HG02884 (cell line): ENCODE data around the gene CUL3.
"Not testable (repeated sequence)": the region's sequence is repeated elsewhere in the genome, so short reads cannot be mapped to it uniquely, and the experiment has no call there.

Source experiments
- ATAC-seq: cut with Tn5 transposase; IDR thresholded peaks from one replicate; pipeline ENCODE4 v1.9.1; 2021; ENCODE audit warnings: mild to moderate bottlenecking, moderate library complexity; ENCODE audit not compliant: unreplicated experiment

Gene CUL3

DNA sequence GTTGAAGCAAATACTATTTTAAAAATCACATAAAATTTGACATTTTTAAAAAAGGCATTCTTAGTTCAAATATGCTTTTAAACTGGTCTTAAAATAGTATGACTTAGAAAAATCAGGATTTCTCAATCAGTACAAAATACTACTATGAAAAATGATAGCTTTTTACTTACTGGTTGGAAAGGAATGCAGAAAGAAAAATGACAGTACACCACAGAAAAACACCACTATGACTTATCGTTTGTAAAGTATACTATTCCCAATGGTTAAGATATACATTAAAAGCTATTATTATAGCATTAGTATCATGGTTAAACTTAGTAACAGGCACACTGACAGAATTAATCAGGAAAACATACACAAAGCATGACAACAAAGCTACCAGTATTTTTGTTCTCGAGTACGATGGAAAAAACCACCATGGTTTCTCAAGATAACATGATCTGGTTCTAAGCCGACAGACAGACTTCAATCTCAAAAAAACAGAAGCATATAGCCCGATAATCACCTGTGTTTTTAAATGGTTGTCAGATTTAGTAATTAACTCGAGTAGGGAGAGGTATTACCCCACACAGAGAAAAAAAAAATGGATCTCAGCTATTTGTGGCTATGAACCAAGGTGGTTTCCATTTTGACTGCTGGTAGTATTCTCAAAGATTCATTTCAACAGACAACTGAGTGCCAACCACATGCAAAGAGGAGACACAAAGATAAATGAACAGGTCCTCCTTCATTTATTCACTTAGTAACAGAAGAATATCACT is 39.1 kb downstream of the CUL3 start:
- ATAC-seq: peak; percentile 61

GRCh38 chr2:224543939-224544338 is 41.2 kb downstream of the CUL3 start:
- no peak for ATAC-seq

GRCh38 chr2:224538561-224539138 is 46.5 kb downstream of the CUL3 start:
- ATAC-seq: no peak

GRCh38 chr2:224532931-224533330 is 52.2 kb downstream of the CUL3 start:
- no peak for ATAC-seq

DNA sequence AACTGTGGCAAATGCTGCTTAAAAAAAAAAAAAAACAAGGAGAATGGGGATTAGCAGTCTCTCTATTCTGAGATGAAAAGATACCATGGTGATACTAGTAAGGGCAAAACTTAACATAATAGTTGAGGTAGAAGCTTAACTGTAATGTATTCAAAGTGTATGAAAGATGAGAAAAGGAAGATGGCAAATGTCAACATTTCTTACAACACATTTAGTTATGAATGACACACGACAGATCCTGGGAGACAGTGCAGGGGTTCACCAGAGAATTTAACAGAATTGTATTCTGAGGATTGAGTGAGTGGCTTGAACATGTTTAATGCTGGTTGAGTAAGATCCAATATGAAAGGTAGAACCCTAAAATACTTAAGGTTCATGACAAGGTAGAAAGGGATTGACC is 52.7 kb downstream of the CUL3 start:
- ATAC-seq: no peak

GRCh38 chr2:224528171-224528570 is 57.0 kb downstream of the CUL3 start:
- no peak for ATAC-seq

- no peak for ATAC-seq
Measured at GRCh38 chr2:224525774-224526173, 59.4 kb downstream of the CUL3 start.

DNA sequence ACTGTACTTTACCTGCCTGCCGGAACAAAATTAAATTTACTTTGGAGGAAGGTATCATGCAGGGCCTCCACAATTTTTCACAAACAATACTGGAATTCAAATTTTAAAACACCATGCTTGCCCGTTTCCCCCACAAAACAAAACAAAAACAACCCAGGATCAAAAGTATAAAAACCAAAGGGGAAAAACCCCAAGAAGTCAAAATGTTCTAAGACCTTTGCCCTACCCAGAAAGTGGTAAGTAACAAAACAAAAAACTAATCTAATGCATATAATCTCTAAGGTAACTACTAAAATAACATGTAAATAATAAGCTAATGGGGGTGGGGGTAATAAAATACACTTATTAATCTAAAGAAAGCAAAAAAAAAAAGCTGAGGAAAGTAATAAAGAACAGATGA is 60.5 kb downstream of the CUL3 start:
- ATAC-seq: no peak

DNA sequence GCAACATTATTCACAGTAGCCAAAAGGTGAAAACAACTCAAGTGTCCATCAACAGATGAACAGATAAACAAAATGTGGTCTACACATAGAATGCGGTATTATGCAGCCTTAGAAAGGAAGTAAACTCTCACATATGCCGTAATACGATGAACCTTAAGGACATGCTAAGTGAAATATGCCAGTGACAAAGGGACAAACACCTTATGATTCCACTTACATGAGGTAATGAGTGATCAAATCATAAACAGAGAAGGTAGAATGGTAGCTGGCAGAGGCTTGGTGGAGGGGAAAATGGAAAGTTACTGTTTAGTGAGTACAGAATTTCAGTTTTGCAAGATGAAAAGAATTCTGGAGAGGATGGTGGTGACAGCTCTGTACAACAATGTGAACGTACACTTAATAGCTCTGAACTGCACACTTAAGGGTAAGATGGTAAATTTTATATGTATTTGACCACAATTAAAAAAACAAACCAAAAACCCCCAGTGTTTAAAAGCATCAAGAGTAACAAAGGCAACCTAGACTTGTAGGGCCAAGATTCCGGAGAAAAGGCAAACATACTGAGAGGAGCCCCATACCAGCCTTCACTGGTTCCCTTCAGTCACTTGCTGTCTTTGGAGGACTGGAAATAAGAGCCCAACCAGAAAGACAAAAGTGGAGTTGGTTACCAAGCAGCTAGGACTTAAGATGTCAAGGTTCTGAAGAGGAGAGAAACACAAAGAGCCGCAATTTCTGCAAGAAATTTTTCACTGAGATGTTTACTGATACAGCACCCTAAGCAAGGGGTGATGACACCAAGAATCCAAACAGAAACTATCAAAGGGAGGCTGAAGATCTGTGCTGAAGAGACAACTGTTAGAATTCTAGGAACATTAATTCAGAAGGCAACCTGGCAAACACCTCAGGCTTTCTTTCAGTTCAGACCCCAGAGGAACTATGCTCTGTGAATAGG is 61.3 kb downstream of the CUL3 start:
- ATAC-seq: no peak

- not testable (repeated sequence) for ATAC-seq
Measured at GRCh38 chr2:224522483-224522882, 62.7 kb downstream of the CUL3 start.

DNA sequence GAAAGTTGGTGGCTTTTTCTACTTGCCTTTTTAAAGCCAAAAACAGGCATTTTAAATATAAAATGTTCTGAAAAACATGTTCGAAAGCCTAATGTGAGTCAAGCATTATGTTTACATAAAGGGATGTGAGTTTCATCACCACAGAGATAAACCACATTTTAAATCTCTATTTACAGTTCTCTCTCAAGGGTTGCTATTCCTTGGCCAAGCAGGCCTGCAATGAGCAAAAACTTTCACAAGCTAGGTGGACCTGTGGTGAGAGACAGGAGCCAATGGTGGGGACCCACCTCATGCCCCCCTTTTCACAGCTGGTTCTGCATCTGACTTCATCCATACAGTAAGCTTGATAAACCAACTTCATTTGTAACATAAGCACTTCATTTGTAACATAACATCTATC is 65.1 kb downstream of the CUL3 start:
- ATAC-seq: peak; percentile 72

DNA sequence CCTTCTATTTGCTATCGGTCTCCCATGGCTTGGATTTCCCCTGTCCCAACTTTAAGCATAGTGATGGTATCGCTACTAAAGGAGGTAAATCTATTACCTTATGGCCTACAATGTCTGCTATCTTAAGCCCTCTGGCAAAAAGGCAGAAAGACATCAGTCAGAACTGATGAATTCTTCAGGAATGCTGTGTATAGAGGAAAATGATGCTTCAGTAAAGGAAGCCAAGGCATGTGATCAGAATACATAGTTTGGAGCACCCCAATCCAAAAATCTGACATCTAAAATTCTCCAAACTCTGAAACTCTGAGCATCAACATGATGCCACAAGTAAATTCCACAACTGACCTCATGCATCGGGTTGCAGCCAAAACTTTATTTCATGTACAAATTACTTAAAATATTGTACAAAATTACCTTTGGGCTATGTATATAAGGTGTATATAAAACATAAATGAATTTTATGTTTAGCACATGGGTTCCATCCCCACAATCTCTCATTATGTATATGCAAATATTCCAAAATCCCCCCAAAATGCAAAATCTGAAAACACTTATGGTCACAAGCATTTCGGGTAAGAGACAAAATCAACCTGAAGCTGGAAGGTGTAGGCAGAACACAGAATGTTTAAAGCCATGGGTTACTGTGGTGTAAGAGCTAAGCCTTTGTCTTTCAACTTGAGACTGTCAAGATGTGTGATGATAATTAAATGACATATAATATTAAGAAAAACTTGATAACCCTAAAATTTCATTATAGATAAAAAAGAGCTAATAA is 66.2 kb downstream of the CUL3 start:
- no peak for ATAC-seq

DNA sequence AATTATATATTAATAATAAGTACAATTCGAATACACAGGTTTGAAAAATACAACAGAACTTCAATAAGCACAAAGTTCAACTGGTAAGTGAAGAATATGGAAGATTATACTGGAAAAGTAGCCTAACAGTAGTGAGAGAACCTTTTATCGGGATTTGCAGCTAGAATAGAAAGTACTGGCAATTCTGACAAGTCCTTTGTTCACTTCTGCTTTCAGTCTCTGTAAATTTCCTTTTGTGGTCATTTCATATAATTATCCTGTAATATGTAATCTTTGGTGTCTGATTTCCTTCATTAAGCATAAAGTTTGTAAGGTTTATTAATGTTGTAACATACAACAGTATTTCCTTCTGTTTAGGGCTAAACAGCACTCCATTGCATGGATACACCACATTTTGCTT is 67.2 kb downstream of the CUL3 start:
- ATAC-seq: no peak

DNA sequence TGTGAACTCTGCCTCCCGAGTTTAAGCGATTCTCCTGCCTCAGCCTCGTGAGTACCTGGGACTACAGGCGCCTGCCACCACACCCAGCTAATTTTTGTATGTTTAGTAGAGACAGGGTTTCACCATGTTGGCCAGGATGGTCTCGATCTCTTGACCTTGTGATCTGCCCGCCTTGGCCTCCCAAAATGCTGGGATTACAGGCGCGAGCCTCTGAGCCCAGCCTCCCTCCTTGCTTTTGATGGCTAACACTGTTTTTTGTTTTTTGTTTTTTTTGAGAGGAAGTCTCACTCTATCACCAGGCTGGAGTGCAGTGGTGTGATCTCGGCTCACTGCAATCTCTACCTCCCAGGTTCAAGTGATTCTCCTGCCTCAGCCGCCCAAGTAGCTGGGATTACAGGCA is 68.8 kb downstream of the CUL3 start:
- not testable (repeated sequence) for ATAC-seq

GRCh38 chr2:224513991-224514390 is 71.2 kb downstream of the CUL3 start:
- ATAC-seq: no peak

- no peak for ATAC-seq
Measured at GRCh38 chr2:224507789-224508188, 77.4 kb downstream of the CUL3 start.

DNA sequence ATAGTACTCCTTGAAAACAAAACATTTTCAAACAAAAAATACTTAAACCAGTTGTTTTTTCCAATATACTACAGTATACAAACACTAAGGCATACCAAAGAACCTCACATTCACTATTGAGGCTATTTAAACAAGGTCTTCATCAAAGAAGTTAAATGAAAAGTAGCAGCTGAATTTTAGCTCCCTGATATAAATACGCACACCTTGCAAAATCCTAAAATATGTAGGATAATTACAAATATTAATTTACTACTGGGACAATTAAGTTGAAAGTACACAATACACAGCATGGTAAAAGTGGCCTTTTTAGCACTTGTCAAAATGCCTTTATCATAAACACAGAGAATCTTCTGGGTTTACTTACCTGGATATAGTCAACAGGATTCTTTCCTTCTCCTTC is 78.7 kb downstream of the CUL3 start:
- ATAC-seq: no peak

DNA sequence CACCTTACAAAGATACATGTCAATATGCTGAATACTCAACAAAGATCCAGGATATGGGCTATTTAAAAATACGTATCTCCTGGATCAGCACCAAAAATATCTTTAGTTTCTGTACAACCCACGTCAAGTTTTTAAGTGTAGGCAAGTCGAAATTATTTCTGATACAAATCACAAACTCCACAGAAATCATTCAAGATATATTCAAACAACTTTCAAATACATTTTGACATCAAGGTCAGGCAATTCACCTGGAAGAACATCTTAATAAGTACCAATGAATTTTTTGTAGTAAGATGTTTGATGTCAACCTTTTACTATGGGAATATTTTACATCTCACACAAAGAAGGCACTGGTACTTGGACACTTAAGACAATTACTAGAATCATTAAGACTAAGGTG is 86.2 kb downstream of the CUL3 start:
- ATAC-seq: no peak

DNA sequence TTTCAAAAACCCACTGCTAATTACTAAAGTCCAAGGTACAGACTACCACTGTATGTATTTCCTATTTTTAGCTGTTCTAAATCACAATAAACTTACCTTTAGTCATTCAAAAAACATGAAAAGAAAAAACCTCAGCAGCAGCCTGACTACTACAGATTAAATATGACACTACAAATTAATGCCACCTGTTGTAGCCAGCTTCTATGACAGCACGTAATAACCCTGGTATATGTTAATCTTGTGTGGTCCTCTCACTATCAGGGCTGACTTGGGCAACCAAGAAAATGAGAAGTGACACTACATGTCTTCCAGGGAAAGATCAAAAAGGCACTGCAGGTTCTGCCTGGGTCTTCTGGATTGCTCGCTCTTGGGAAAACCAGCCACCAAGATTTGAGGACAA is 92.6 kb downstream of the CUL3 start:
- ATAC-seq: no peak

DNA sequence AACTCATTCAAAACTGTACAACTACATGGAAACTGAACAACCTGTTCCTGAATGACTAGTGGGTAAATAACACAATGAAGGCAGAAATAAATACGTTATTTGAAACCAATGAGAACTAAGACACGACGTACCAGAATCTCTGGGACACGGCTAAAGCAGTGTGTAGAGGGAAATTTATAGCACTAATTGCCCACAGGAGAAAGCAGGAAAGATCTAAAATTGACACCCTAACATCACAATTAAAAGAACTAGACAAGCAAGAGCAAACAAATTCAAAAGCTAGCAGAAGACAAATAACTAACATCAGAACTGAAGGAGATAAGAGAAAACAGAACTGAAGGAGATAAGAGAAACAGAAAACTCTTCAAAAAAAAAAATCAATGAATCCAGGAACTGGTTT is 97.2 kb downstream of the CUL3 start:
- ATAC-seq: not testable (repeated sequence)
